Loucy (cell line): Measurements from ENCODE around the gene SLC26A11.

Experiments
- H2AFZ ChIP-seq: fragments of 200-600 bp; sonication (generic); 2 replicates; pipeline ENCODE4 v1.6.0; 2016; ENCODE audit warnings: antibody characterized with exemption, mild to moderate bottlenecking, low read length, moderate library complexity
- H3F3A ChIP-seq: fragments of 200-600 bp; 2 replicates; pipeline ENCODE4 v1.6.0; 2016; ENCODE audit warnings: antibody characterized with exemption, low read depth, mild to moderate bottlenecking
- H3K27me3 ChIP-seq: fragments of 200-600 bp; sonication (generic); 2 replicates; pipeline ENCODE4 v1.6.1; 2014; ENCODE audit warnings: low read length, mild to moderate bottlenecking; ENCODE audit not compliant: insufficient read depth, poor library complexity, severe bottlenecking
- H3K36me3 ChIP-seq: fragments of 200-600 bp; sonication (generic); 2 replicates; pipeline ENCODE4 v1.6.1; 2016; ENCODE audit warnings: low read length; ENCODE audit not compliant: insufficient read depth
- H3K4me1 ChIP-seq: fragments of 200-600 bp; sonication (generic); 2 replicates; pipeline ENCODE4 v1.5.1; 2014; ENCODE audit warnings: low read length, mild to moderate bottlenecking; ENCODE audit not compliant: insufficient read depth, poor library complexity, severe bottlenecking
- H3K4me2 ChIP-seq: fragments of 200-600 bp; sonication (generic); 2 replicates; pipeline ENCODE4 v1.6.0; 2014; ENCODE audit warnings: antibody characterized with exemption, low read length, low read depth, mild to moderate bottlenecking; ENCODE audit not compliant: poor library complexity, severe bottlenecking
- H3K4me3 ChIP-seq: fragments of 200-600 bp; sonication (generic); 2 replicates; pipeline ENCODE4 v1.5.1; 2014; ENCODE audit warnings: low read length, mild to moderate bottlenecking, mixed read lengths; ENCODE audit not compliant: poor library complexity, severe bottlenecking
- H3K79me2 ChIP-seq: fragments of 200-600 bp; sonication (generic); 2 replicates; pipeline ENCODE4 v1.6.1; 2014; ENCODE audit warnings: low read length; ENCODE audit not compliant: insufficient read depth
- H3K9ac ChIP-seq: fragments of 200-600 bp; sonication (generic); 2 replicates; pipeline ENCODE4 v1.6.0; 2014; ENCODE audit warnings: mild to moderate bottlenecking, low read depth, low read length, moderate library complexity; ENCODE audit not compliant: poor library complexity, severe bottlenecking
- H3K9me2 ChIP-seq: fragments of 200-600 bp; sonication (generic); replicated peaks from 2 replicates; pipeline ENCODE4 v1.6.1; 2016; ENCODE audit warnings: low read depth, low read length, mixed read lengths
- H3K9me3 ChIP-seq: fragments of 200-600 bp; sonication (generic); 2 replicates; pipeline ENCODE4 v1.6.1; 2014; ENCODE audit warnings: mild to moderate bottlenecking, antibody characterized with exemption, low read length, low read depth; ENCODE audit not compliant: insufficient read depth
- H4K20me1 ChIP-seq: fragments of 200-600 bp; sonication (generic); 2 replicates; pipeline ENCODE4 v1.6.0; 2014; ENCODE audit warnings: antibody characterized with exemption, low read length, mild to moderate bottlenecking; ENCODE audit not compliant: insufficient read depth, poor library complexity, severe bottlenecking
- EZH2phosphoT487 ChIP-seq: fragments of 200-600 bp; IDR thresholded peaks from 2 replicates; pipeline ENCODE4 v1.6.1; 2018; ENCODE audit warnings: antibody characterized with exemption, mild to moderate bottlenecking, moderate library complexity, borderline replicate concordance
- TF ChIP-seq, protein P1 (sequence below): fragments of 200-600 bp; sonication (generic); conservative IDR thresholded peaks from 2 replicates; pipeline ENCODE4 v1.5.1; 2014; ENCODE audit warnings: mild to moderate bottlenecking, antibody characterized with exemption, low read length

Gene SLC26A11

GRCh38 chr17:80259457-80260068 is 39.3 kb downstream of the SLC26A11 start:
- Histone ChIP-seq H2AFZ (no peak overlapping the region), H4K20me1 (peaks cover 7% of the 10 kb centered on the region)
- TF ChIP-seq EZH2phosphoT487: no peak
- TF ChIP-seq, protein P1, sequence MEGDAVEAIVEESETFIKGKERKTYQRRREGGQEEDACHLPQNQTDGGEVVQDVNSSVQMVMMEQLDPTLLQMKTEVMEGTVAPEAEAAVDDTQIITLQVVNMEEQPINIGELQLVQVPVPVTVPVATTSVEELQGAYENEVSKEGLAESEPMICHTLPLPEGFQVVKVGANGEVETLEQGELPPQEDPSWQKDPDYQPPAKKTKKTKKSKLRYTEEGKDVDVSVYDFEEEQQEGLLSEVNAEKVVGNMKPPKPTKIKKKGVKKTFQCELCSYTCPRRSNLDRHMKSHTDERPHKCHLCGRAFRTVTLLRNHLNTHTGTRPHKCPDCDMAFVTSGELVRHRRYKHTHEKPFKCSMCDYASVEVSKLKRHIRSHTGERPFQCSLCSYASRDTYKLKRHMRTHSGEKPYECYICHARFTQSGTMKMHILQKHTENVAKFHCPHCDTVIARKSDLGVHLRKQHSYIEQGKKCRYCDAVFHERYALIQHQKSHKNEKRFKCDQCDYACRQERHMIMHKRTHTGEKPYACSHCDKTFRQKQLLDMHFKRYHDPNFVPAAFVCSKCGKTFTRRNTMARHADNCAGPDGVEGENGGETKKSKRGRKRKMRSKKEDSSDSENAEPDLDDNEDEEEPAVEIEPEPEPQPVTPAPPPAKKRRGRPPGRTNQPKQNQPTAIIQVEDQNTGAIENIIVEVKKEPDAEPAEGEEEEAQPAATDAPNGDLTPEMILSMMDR: no peak

DNA sequence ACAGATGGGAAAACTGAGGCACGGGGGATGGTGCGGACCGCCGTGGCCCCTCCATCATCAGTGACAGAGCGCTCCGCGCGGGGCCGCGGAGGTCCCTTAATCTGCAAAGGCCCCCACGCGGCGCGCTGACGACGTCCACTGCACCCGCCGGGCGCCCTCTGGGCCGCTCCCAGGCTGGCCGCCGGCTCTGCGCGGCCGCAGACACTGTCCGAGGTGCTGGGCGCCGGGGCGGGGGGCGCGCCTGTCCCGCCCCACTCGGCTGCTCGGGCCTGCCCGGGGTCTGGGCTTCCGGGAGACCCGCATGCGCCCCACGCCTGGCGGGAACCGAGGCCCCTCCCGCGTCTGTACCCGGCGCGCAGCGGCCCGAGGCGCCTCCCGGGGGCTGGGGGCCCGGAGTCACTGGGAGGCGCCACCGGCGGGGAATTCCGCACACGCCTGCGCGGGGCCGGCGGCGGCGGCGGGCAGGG is 39.9 kb downstream of the SLC26A11 start:
- H3K4me3 ChIP-seq: peak overlapping the region; percentile 69
- peak overlapping the region; percentile 60 for H3K9ac ChIP-seq
- no peaks in the 10 kb centered on the region for H3K27me3 ChIP-seq
- TF ChIP-seq, protein P1: no peak
- TF ChIP-seq EZH2phosphoT487: no peak
- H3K36me3 ChIP-seq: no peaks in the 10 kb centered on the region
- H2AFZ ChIP-seq: no peak overlapping the region; the same call in 1 of the 2 replicates
- H3K4me1 ChIP-seq: peaks cover 24% of the 10 kb centered on the region
- no peaks in the 10 kb centered on the region for H3K9me2 ChIP-seq
- H3F3A ChIP-seq: peaks cover 12% of the 10 kb centered on the region
- no peaks in the 10 kb centered on the region for H3K9me3 ChIP-seq
- peaks cover 7% of the 10 kb centered on the region for H4K20me1 ChIP-seq
- peak overlapping the region; percentile 69 for H3K4me2 ChIP-seq
- peaks cover 30% of the 10 kb centered on the region for H3K79me2 ChIP-seq

More at GRCh38 chr17:80259457-80260068, 39.3 kb downstream of the SLC26A11 start:
- Histone ChIP-seq H3K9me2 (no peaks in the 10 kb centered on the region), H3K79me2 (peaks cover 25% of the 10 kb centered on the region), H3K9me3 (no peaks in the 10 kb centered on the region), H3K4me2 (peak overlapping the region; percentile 69), H3K4me3 (peak overlapping the region; percentile 69), H3K9ac (peak overlapping the region; percentile 60), H3F3A (peaks cover 12% of the 10 kb centered on the region), H3K27me3 (no peaks in the 10 kb centered on the region), H3K4me1 (peaks cover 22% of the 10 kb centered on the region), H3K36me3 (no peaks in the 10 kb centered on the region)

DNA sequence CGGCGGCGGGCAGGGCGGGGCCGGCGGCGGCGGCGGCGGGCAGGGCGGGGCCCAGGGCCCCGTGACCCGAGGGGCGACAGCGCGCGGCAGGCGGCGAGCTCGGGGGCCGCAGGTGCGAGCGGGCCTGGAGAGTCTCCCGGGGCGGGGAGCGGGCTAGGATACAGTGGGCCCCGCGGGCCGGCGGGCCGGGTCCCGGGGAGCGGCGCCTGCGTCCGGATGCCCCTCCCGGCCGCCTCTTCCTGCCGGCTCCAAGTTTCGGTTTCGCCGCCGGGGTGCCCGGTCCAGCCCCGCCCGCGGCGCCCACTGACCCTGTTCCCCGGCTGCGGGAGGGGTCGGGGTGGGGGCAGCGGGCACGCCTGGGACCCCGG is 40.5 kb downstream of the SLC26A11 start, which contains the start of gene RNF213:
RNF213 (plus strand) TSS at position 62 of the 368 bp plus-strand sequence. CDS start 2,830 bp downstream, outside the sequence.
- Histone ChIP-seq H3K9me2 (no peaks in the 10 kb centered on the region), H3K4me1 (peaks cover 31% of the 10 kb centered on the region), H2AFZ (peak within 1 kb of the TSS; percentile 88), H3K9me3 (no peaks in the 10 kb centered on the region), H3K27me3 (no peaks in the 10 kb centered on the region), H3K4me3 (peak within 1 kb of the TSS; percentile 99), H3K9ac (peak within 1 kb of the TSS; percentile 98), H3K4me2 (peak within 1 kb of the TSS; percentile 95), H3F3A (peaks cover 12% of the 10 kb centered on the region), H3K79me2 (peaks cover 37% of the 10 kb centered on the region), H4K20me1 (peaks cover 7% of the 10 kb centered on the region), H3K36me3 (no peaks in the 10 kb centered on the region)
- TF ChIP-seq, protein P1: no peak
- no peak for TF ChIP-seq EZH2phosphoT487
